Neural progenitor cell (in vitro differentiated cells): Measurements from ENCODE around the gene MYO15A. TPM values are rescaled to one million over a fixed set of nuclear protein-coding genes. Genes with fewer than 3 reads are reported as not detected.

Experiments used
- DNase-seq: peaks from one replicate; pipeline ENCODE4 v3.0.0-alpha.2; 2016; ENCODE audit warnings: low spot score
- H2AFZ ChIP-seq: fragments of 200-600 bp; sonication (generic); replicated peaks from 2 replicates; pipeline ENCODE4 v1.6.1; 2016; ENCODE audit warnings: antibody characterized with exemption
- H3F3A ChIP-seq: fragments of 200-600 bp; sonication (generic); 2 replicates; pipeline ENCODE4 v1.6.1; 2016; ENCODE audit warnings: antibody characterized with exemption, low read depth
- H3K27ac ChIP-seq: fragments of 200-600 bp; sonication (generic); 2 replicates; pipeline ENCODE4 v1.5.1; 2016; ENCODE audit warnings: mild to moderate bottlenecking
- H3K27me3 ChIP-seq: fragments of 200-600 bp; sonication (generic); 2 replicates; pipeline ENCODE4 v1.6.1; 2016; ENCODE audit warnings: mild to moderate bottlenecking, moderate library complexity
- H3K36me3 ChIP-seq: fragments of 200-600 bp; sonication (generic); 2 replicates; pipeline ENCODE4 v1.5.1; 2016
- H3K4me1 ChIP-seq: fragments of 200-600 bp; sonication (generic); 2 replicates; pipeline ENCODE4 v1.6.1; 2016; ENCODE audit warnings: mixed run types
- H3K4me2 ChIP-seq: fragments of 200-600 bp; sonication (generic); 2 replicates; pipeline ENCODE4 v1.6.1; 2016
- H3K4me3 ChIP-seq: fragments of 200-600 bp; sonication (generic); 2 replicates; pipeline ENCODE4 v1.5.1; 2016
- H3K79me2 ChIP-seq: fragments of 200-600 bp; sonication (generic); 2 replicates; pipeline ENCODE4 v1.6.1; 2016; ENCODE audit warnings: low read depth
- H3K9ac ChIP-seq: fragments of 200-600 bp; sonication (generic); 2 replicates; pipeline ENCODE4 v1.6.1; 2016
- H3K9me3 ChIP-seq: fragments of 200-600 bp; sonication (generic); 2 replicates; pipeline ENCODE4 v1.5.1; 2016; ENCODE audit warnings: low read depth
- H4K20me1 ChIP-seq: fragments of 200-600 bp; sonication (generic); 2 replicates; pipeline ENCODE4 v1.6.1; 2016; ENCODE audit warnings: low read depth
- H3K27ac Mint-ChIP-seq: 3 replicates; pipeline ENCODE4 v1.8.0; 2021; ENCODE audit warnings: mixed read lengths
- H3K27me3 Mint-ChIP-seq: 2 replicates; pipeline ENCODE4 v1.8.0; 2022; ENCODE audit warnings: low read depth, mild to moderate bottlenecking, inconsistent platforms, moderate library complexity, mixed read lengths; ENCODE audit not compliant: insufficient read depth
- H3K36me3 Mint-ChIP-seq: 3 replicates; pipeline ENCODE4 v1.8.0; 2021; ENCODE audit warnings: mixed read lengths
- H3K4me1 Mint-ChIP-seq: 3 replicates; pipeline ENCODE4 v1.8.0; 2021; ENCODE audit warnings: mixed read lengths
- H3K4me3 Mint-ChIP-seq: 3 replicates; pipeline ENCODE4 v1.8.0; 2021; ENCODE audit warnings: mild to moderate bottlenecking, moderate library complexity, mixed read lengths
- H3K9me3 Mint-ChIP-seq: 3 replicates; pipeline ENCODE4 v1.8.0; 2020; ENCODE audit warnings: mixed read lengths
- CTCF ChIP-seq: fragments of 200-600 bp; sonication (generic); IDR thresholded peaks from 2 replicates; pipeline ENCODE4 v1.5.1; 2017; ENCODE audit warnings: antibody characterized with exemption, mild to moderate bottlenecking
- EZH2 ChIP-seq: fragments of 200-600 bp; sonication (generic); IDR thresholded peaks from 2 replicates; pipeline ENCODE4 v1.6.1; 2017; ENCODE audit warnings: antibody characterized with exemption, mild to moderate bottlenecking, moderate library complexity
- EZH2phosphoT487 ChIP-seq: fragments of 200-600 bp; sonication (generic); IDR thresholded peaks from 2 replicates; pipeline ENCODE4 v1.6.1; 2017; ENCODE audit warnings: antibody characterized with exemption
- total RNA-seq: library from RNA; depleted of rRNA; stranded (reverse); fragments of >200 nt; gene quantifications from 2 replicates; pipeline ENCODE4 v1.2.3, GENCODE V29; 2015; ENCODE audit warnings: low replicate concordance

MYO15A gene
- total RNA-seq, 1 donor from 2014 or later, result 1.2 TPM

DNA sequence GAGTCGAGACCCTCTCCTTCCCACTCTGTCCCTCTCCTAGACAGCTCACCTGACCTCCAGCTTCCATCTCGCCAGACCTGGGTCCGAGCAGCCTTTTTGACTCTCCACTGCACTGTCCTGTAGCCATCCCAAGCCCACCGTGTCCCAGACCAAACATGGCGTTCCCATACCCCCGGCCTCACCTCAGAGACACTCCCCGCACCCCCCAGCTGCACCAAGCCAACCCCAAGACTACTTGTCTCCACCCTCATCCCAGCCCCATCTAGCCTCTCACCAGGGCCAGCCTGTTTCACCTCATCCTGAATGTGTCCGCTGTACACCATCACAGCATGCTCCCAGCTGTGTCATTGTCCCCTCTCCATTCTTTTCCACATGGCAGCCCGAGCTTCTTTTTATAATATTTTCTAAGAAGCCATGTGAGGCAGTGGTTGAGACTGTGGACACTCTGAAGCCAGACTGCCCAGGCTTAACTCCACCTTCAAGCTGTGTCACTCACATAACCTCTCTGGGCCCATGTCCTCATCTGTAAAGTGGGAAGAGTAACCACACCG, 1.5 kb downstream of the MYO15A start:
- Mint-ChIP-seq H3K4me3 (peak overlapping the region; percentile 73), H3K36me3 (peaks cover 2% of the 10 kb centered on the region), H3K27me3 (peaks cover 6% of the 10 kb centered on the region), H3K4me1 (peaks cover 26% of the 10 kb centered on the region), H3K27ac (peak overlapping the region; percentile 50), H3K9me3 (no peaks in the 10 kb centered on the region)
- Histone ChIP-seq H3K79me2 (no peaks in the 10 kb centered on the region), H4K20me1 (no peaks in the 10 kb centered on the region), H2AFZ (no peak overlapping the region), H3K4me1 (peaks cover 7% of the 10 kb centered on the region), H3F3A (no peaks in the 10 kb centered on the region), H3K36me3 (no peaks in the 10 kb centered on the region), H3K9ac (no peak overlapping the region), H3K27me3 (no peaks in the 10 kb centered on the region), H3K27ac (no peak overlapping the region), H3K9me3 (no peaks in the 10 kb centered on the region), H3K4me2 (no peak overlapping the region), H3K4me3 (no peak overlapping the region)
- DNase-seq, result no peak
- no peak for TF ChIP-seq CTCF
- TF ChIP-seq EZH2phosphoT487, result no peak
- TF ChIP-seq EZH2, result no peak

GRCh38 chr17:18110636-18111145, 2.1 kb downstream of the MYO15A start:
- no peaks in the 10 kb centered on the region for H3K9me3 ChIP-seq
- H2AFZ ChIP-seq, result no peak overlapping the region
- H3K4me1 Mint-ChIP-seq, result peaks cover 30% of the 10 kb centered on the region
- H3K4me3 ChIP-seq, result no peak overlapping the region
- H3K4me3 Mint-ChIP-seq, result no peak overlapping the region
- no peaks in the 10 kb centered on the region for H4K20me1 ChIP-seq
- no peak for DNase-seq
- no peaks in the 10 kb centered on the region for H3K36me3 ChIP-seq
- H3K27ac ChIP-seq, result no peak overlapping the region
- no peak overlapping the region for H3K9ac ChIP-seq
- peaks cover 7% of the 10 kb centered on the region for H3K4me1 ChIP-seq
- H3K27me3 Mint-ChIP-seq, result peaks cover 9% of the 10 kb centered on the region
- H3K27me3 ChIP-seq, result no peaks in the 10 kb centered on the region
- no peak overlapping the region for H3K27ac Mint-ChIP-seq
- no peak overlapping the region for H3K4me2 ChIP-seq
- no peaks in the 10 kb centered on the region for H3K79me2 ChIP-seq
- no peaks in the 10 kb centered on the region for H3F3A ChIP-seq
- no peak for TF ChIP-seq CTCF
- H3K36me3 Mint-ChIP-seq, result peaks cover 2% of the 10 kb centered on the region
- H3K9me3 Mint-ChIP-seq, result no peaks in the 10 kb centered on the region

DNA sequence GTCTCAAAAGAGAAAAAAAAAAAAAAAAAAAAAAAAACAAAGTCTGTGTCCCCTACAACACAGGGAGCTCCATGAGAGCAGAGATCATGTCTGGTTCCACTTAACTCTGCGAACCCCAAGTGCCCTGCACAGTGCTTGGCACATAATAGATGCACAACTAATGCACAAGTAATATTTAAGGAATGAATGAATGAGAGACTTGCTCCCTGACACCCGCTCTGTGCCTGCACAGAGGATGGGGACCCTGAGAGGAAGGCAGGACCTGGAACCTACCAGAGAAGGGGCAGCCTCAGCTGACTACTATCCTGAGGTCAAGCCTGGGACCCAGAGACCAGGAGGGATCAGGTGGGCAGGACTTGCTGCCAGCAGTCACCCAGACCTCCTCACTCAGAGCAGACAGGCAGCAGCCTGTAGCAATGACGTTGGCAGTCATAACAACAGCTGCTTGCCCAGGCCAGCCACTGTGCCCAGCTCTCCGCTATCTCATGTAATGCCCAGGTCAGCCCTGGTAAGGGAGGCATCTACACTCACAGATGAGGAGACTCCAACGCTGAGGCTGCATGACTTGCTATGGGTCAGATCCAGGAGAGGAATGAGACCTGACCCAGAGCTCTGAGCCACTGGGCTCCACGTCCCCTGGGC, 2.9 kb downstream of the MYO15A start:
- Histone ChIP-seq H3K9me3 (no peaks in the 10 kb centered on the region), H3K27ac (no peak overlapping the region), H3K9ac (no peak overlapping the region), H2AFZ (peak overlapping the region; percentile 64), H3K4me3 (no peak overlapping the region), H4K20me1 (no peaks in the 10 kb centered on the region), H3K27me3 (no peaks in the 10 kb centered on the region), H3K79me2 (no peaks in the 10 kb centered on the region), H3K4me1 (peaks cover 7% of the 10 kb centered on the region), H3F3A (no peaks in the 10 kb centered on the region), H3K4me2 (peak overlapping the region; percentile 1), H3K36me3 (no peaks in the 10 kb centered on the region)
- H3K4me3 Mint-ChIP-seq, result no peak overlapping the region
- H3K4me1 Mint-ChIP-seq, result peaks cover 31% of the 10 kb centered on the region
- no peak for DNase-seq
- H3K27me3 Mint-ChIP-seq, result peaks cover 9% of the 10 kb centered on the region
- peak overlapping the region; percentile 79 for H3K27ac Mint-ChIP-seq
- TF ChIP-seq EZH2 (no peak), CTCF (no peak), EZH2phosphoT487 (no peak)
- H3K9me3 Mint-ChIP-seq, result no peaks in the 10 kb centered on the region
- H3K36me3 Mint-ChIP-seq, result peaks cover 2% of the 10 kb centered on the region
